Neural progenitor cell (in vitro differentiated cells): ENCODE data around the gene ATP11C.

Source experiments
- CTCF ChIP-seq: fragments of 200-600 bp; sonication (generic); IDR thresholded peaks from 2 replicates; pipeline ENCODE4 v1.5.1; 2017; ENCODE audit warnings: antibody characterized with exemption, mild to moderate bottlenecking
- EZH2 ChIP-seq: fragments of 200-600 bp; sonication (generic); IDR thresholded peaks from 2 replicates; pipeline ENCODE4 v1.6.1; 2017; ENCODE audit warnings: antibody characterized with exemption, mild to moderate bottlenecking, moderate library complexity

GRCh38 chrX:139823806-139824205 lies 109.0 kb downstream of the ATP11C start:
- TF ChIP-seq CTCF (no peak), EZH2 (no peak)
